SK-N-SH (cell line): ENCODE results near the gene CCDC40. TPM values are rescaled to one million over a fixed set of nuclear protein-coding genes. Genes with fewer than 3 reads are reported as not detected.

ENCODE experiments used
- CTCF ChIA-PET: fragments of 300-600, 350-600 bp; formaldehyde crosslinking; extraction: SDS; loops from one replicate; lab custom pipeline; 2021; lab: Yijun Ruan, JAX
- POLR2A ChIA-PET: fragments of 350-600 bp; sonication (Branson Sonifier 250); formaldehyde crosslinking; extraction: SDS; loops from one replicate; lab custom pipeline; 2020; ENCODE audit warnings: antibody characterized with exemption, inconsistent platforms; lab: Yijun Ruan, JAX
- DNase-seq: peaks from one replicate; pipeline ENCODE4 v3.0.0; 2012
- H2AFZ ChIP-seq: fragments of 200-600 bp; sonication (generic); 2 replicates; pipeline ENCODE4 v1.8.1; 2016; ENCODE audit warnings: antibody characterized with exemption, mild to moderate bottlenecking, low read depth
- H3F3A ChIP-seq: fragments of 200-600 bp; sonication (generic); replicated peaks from 2 replicates; pipeline ENCODE3; 2016; ENCODE audit warnings: antibody characterized with exemption, mild to moderate bottlenecking; ENCODE audit not compliant: insufficient read depth
- H3K27ac ChIP-seq, 2 experiments: fragments of 200-500 bp in 1 of 2; fragments of 200-600 bp in 1 of 2; sonication (Bioruptor generic) in 1 of 2; sonication (generic), shearing (Covaris generic) in 1 of 2; 2 replicates each; pipeline versions ENCODE4 v1.5.1 to v1.6.1; 2014 to 2016; ENCODE audit warnings: low read depth in 2 of 2, inconsistent platforms in 1 of 2, low read length in 1 of 2, mild to moderate bottlenecking in 1 of 2, mixed read lengths in 1 of 2
- H3K27me3 ChIP-seq: fragments of 200-600 bp; sonication (generic), shearing (Covaris generic); 2 replicates; pipeline ENCODE4 v1.6.1; 2016; ENCODE audit warnings: mixed run types; ENCODE audit not compliant: insufficient read depth
- H3K36me3 ChIP-seq, 2 experiments: fragments of 200-500 bp in 1 of 2; fragments of 200-600 bp in 1 of 2; sonication (Bioruptor generic) in 1 of 2; sonication (generic) in 1 of 2; replicated peaks in 1 of 2; 2 replicates each; pipeline versions ENCODE3 to v1.5.1; 2014 to 2016; ENCODE audit warnings: low read length in 1 of 2, mild to moderate bottlenecking in 1 of 2; ENCODE audit not compliant: insufficient read depth in 2 of 2, control insufficient read depth in 1 of 2
- H3K4me1 ChIP-seq, 2 experiments: fragments of 200-500 bp in 1 of 2; fragments of 200-600 bp in 1 of 2; sonication (Bioruptor generic) in 1 of 2; sonication (generic), shearing (Covaris generic) in 1 of 2; 2 replicates each; pipeline versions ENCODE4 v1.5.1 to v1.6.1; 2014 to 2016; ENCODE audit warnings: low read depth in 1 of 2, low read length in 1 of 2, mixed run types in 1 of 2; ENCODE audit not compliant: insufficient read depth in 2 of 2, control insufficient read depth in 1 of 2
- H3K4me2 ChIP-seq: fragments of 200-600 bp; sonication (generic), shearing (Covaris generic); 2 replicates; pipeline ENCODE4 v1.6.1; 2017; ENCODE audit warnings: mixed run types
- H3K4me3 ChIP-seq, 2 experiments: fragments of 200-500 bp in 1 of 2; fragments of 200-600 bp in 1 of 2; sonication (Bioruptor generic) in 1 of 2; sonication (generic), shearing (Covaris generic) in 1 of 2; 2 replicates each; pipeline versions ENCODE4 v1.5.1 to v1.8.1; 2014 to 2016; ENCODE audit warnings: low read depth in 2 of 2, inconsistent platforms in 1 of 2, low read length in 1 of 2, mild to moderate bottlenecking in 1 of 2, mixed read lengths in 1 of 2, moderate library complexity in 1 of 2
- H3K79me2 ChIP-seq: fragments of 200-600 bp; sonication (generic); 2 replicates; pipeline ENCODE4 v1.8.1; 2017; ENCODE audit warnings: mild to moderate bottlenecking; ENCODE audit not compliant: insufficient read depth
- H3K9ac ChIP-seq: fragments of 200-600 bp; sonication (generic); 2 replicates; pipeline ENCODE4 v1.6.1; 2017; ENCODE audit warnings: mixed run types
- H3K9me2 ChIP-seq: fragments of 200-600 bp; sonication (generic); 2 replicates; pipeline ENCODE4 v1.6.1; 2017; ENCODE audit warnings: mixed run types
- H3K9me3 ChIP-seq: fragments of 200-600 bp; sonication (generic); 2 replicates; pipeline ENCODE4 v1.6.1; 2017; ENCODE audit warnings: mixed run types, mild to moderate bottlenecking, moderate library complexity
- H4K20me1 ChIP-seq: fragments of 200-600 bp; sonication (generic); 2 replicates; pipeline ENCODE4 v1.6.1; 2017; ENCODE audit warnings: mild to moderate bottlenecking, mixed run types; ENCODE audit not compliant: insufficient read depth
- CHD2 ChIP-seq: fragments of 150-350 bp; IDR thresholded peaks from 2 replicates; pipeline ENCODE4 v1.6.1; 2018; ENCODE audit warnings: low read length; ENCODE audit not compliant: partially characterized antibody
- CTCF ChIP-seq: fragments of 200-600 bp; sonication (generic); IDR thresholded peaks from 2 replicates; pipeline ENCODE4 v1.6.1; 2017; ENCODE audit warnings: antibody characterized with exemption, mild to moderate bottlenecking, moderate library complexity
- EP300 ChIP-seq, 2 experiments: IDR thresholded peaks; 2 replicates each; pipeline versions ENCODE4 v1.4.0 to v1.6.1; 2012; ENCODE audit warnings: borderline replicate concordance in 1 of 2, low read depth in 1 of 2, low read length in 1 of 2
- EZH2phosphoT487 ChIP-seq: fragments of 200-600 bp; sonication (generic); IDR thresholded peaks from 2 replicates; pipeline ENCODE4 v1.6.1; 2017; ENCODE audit warnings: low read depth, mixed run types, mild to moderate bottlenecking, antibody characterized with exemption, moderate library complexity, borderline replicate concordance
- FOSL2 ChIP-seq: IDR thresholded peaks from 2 replicates; pipeline ENCODE4 v1.4.0; 2012; ENCODE audit warnings: low read depth, mild to moderate bottlenecking, moderate library complexity, borderline replicate concordance
- FOXM1 ChIP-seq: IDR thresholded peaks from 2 replicates; pipeline ENCODE4 v1.4.0; 2012; ENCODE audit warnings: low read depth, mild to moderate bottlenecking
- JUND ChIP-seq: IDR thresholded peaks from 2 replicates; pipeline ENCODE4 v1.4.0; 2012
- MAX ChIP-seq: IDR thresholded peaks from 2 replicates; pipeline ENCODE4 v1.4.0; 2012; ENCODE audit warnings: low read depth
- MEF2A ChIP-seq: IDR thresholded peaks from 2 replicates; pipeline ENCODE4 v1.4.0; 2012; ENCODE audit warnings: low read depth, borderline replicate concordance
- MXI1 ChIP-seq: IDR thresholded peaks from 2 replicates; pipeline ENCODE4 v1.6.1; 2012; ENCODE audit warnings: mild to moderate bottlenecking, low read depth, low read length, improper control_type of control experiment
- NFIC ChIP-seq: IDR thresholded peaks from 2 replicates; pipeline ENCODE4 v1.4.0; 2012; ENCODE audit warnings: borderline replicate concordance
- NRF1 ChIP-seq: IDR thresholded peaks from 2 replicates; pipeline ENCODE4 v1.6.1; 2012; ENCODE audit warnings: low read depth, mild to moderate bottlenecking, low read length
- RAD21 ChIP-seq: IDR thresholded peaks from 2 replicates; pipeline ENCODE4 v1.6.1; 2012; ENCODE audit warnings: mild to moderate bottlenecking, low read length
- RCOR1 ChIP-seq: fragments of 150-350 bp; IDR thresholded peaks from 2 replicates; pipeline ENCODE4 v1.6.1; 2017; ENCODE audit warnings: antibody characterized with exemption, low read length
- RXRA ChIP-seq: IDR thresholded peaks from 2 replicates; pipeline ENCODE4 v1.4.0; 2012; ENCODE audit warnings: low read depth, mild to moderate bottlenecking, borderline replicate concordance
- TEAD4 ChIP-seq: IDR thresholded peaks from 2 replicates; pipeline ENCODE4 v1.4.0; 2012; ENCODE audit warnings: mild to moderate bottlenecking, borderline replicate concordance; ENCODE audit not compliant: insufficient read depth
- YY1 ChIP-seq: IDR thresholded peaks from 2 replicates; pipeline ENCODE4 v1.4.0; 2012; ENCODE audit warnings: low read depth, mild to moderate bottlenecking
- WGBS: methylation state at CpG from one replicate; pipeline ENCODE4 v1.1.6; 2017; ENCODE audit warnings: low lambda C conversion rate; 5-methylcytosine and 5-hydroxymethylcytosine counted together
- polyA plus RNA-seq, 3 experiments: library from polyadenylated mRNA; depleted of rRNA; stranded (reverse); fragments of >200 nt; gene quantifications; 2 replicates each; pipeline ENCODE4 v1.2.3, GENCODE V29; 2012
- TF ChIP-seq, protein P1 (sequence below): IDR thresholded peaks from 2 replicates; pipeline ENCODE4 v1.4.0; 2012; ENCODE audit warnings: low read depth, borderline replicate concordance
- TF ChIP-seq, protein P2 (sequence below): fragments of 150-350 bp; IDR thresholded peaks from 2 replicates; pipeline ENCODE4 v1.6.1; 2017; ENCODE audit warnings: antibody characterized with exemption, low read length, low read depth, borderline replicate concordance

The CCDC40 gene
- polyA plus RNA-seq, 1 of the 3 experiments (the other 2 are of a cell fraction), result 17.3 TPM

GRCh38 chr17:80050706-80051105, 14.3 kb downstream of the CCDC40 start:
- H3K9me3 ChIP-seq, result no peaks in the 10 kb centered on the region
- no peak overlapping the region for H2AFZ ChIP-seq
- no peaks in the 10 kb centered on the region for H3K4me1 ChIP-seq
- TF ChIP-seq, protein P1, sequence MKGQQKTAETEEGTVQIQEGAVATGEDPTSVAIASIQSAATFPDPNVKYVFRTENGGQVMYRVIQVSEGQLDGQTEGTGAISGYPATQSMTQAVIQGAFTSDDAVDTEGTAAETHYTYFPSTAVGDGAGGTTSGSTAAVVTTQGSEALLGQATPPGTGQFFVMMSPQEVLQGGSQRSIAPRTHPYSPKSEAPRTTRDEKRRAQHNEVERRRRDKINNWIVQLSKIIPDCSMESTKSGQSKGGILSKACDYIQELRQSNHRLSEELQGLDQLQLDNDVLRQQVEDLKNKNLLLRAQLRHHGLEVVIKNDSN, result no peak
- no peak for TF ChIP-seq JUND
- TF ChIP-seq RXRA, result no peak
- TF ChIP-seq RCOR1, result no peak
- no peak for TF ChIP-seq RAD21
- TF ChIP-seq MAX, result no peak
- TF ChIP-seq CHD2, result no peak
- TF ChIP-seq EP300 (IDR thresholded peaks at IDR 0.05; ENCODE audit: borderline replicate concordance in 1 of 2, low read depth in 1 of 2, low read length in 1 of 2), result no peak
- TF ChIP-seq MEF2A, result no peak
- TF ChIP-seq FOSL2, result no peak
- no peak for TF ChIP-seq TEAD4
- no peak for TF ChIP-seq EZH2phosphoT487
- no peak for TF ChIP-seq NFIC
- no peak for TF ChIP-seq YY1
- TF ChIP-seq MXI1, result no peak
- TF ChIP-seq CTCF, result no peak
- no peak for TF ChIP-seq NRF1
- no peak for TF ChIP-seq FOXM1
- H3K4me2 ChIP-seq, result no peak overlapping the region
- H3K9ac ChIP-seq, result no peak overlapping the region
- no peaks in the 10 kb centered on the region for H3K79me2 ChIP-seq
- POLR2A ChIA-PET, result no interaction called here
- no peak overlapping the region for H3K4me3 ChIP-seq
- H4K20me1 ChIP-seq, result no peaks in the 10 kb centered on the region
- 90% methylated on average over 16 of the region's 16 CpGs for WGBS
- H3K27me3 ChIP-seq, result no peaks in the 10 kb centered on the region
- no peak overlapping the region for H3K27ac ChIP-seq
- H3K9me2 ChIP-seq, result no peaks in the 10 kb centered on the region
- no peak for DNase-seq
- H3K36me3 ChIP-seq, result peaks cover 5 to 44% of the 10 kb centered on the region in 2 experiments
- CTCF ChIA-PET, result interaction anchor here (1.1 to 2.2 kb wide), 2 partner anchors 42 to 44 kb away, joined by 3 to 7 read pairs; no protein-coding TSS in a partner anchor
- H3F3A ChIP-seq, result no peaks in the 10 kb centered on the region

- DNase-seq, result no peak
- Histone ChIP-seq H3F3A (no peaks in the 10 kb centered on the region), H3K36me3 (peaks cover 5 to 40% of the 10 kb centered on the region in 2 experiments), H3K9me3 (no peaks in the 10 kb centered on the region), H3K9me2 (no peaks in the 10 kb centered on the region), H3K4me1 (no peaks in the 10 kb centered on the region), H3K9ac (no peak overlapping the region), H3K27me3 (no peaks in the 10 kb centered on the region), H4K20me1 (no peaks in the 10 kb centered on the region), H3K4me2 (no peak overlapping the region), H3K27ac (no peak overlapping the region)
- POLR2A ChIA-PET, result no interaction called here
- WGBS, result 95% methylated on average over 6 of the region's 11 CpGs
- CTCF ChIA-PET, result no interaction called here
- TF ChIP-seq, protein P2, sequence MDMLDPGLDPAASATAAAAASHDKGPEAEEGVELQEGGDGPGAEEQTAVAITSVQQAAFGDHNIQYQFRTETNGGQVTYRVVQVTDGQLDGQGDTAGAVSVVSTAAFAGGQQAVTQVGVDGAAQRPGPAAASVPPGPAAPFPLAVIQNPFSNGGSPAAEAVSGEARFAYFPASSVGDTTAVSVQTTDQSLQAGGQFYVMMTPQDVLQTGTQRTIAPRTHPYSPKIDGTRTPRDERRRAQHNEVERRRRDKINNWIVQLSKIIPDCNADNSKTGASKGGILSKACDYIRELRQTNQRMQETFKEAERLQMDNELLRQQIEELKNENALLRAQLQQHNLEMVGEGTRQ, result no peak
- no peak for TF ChIP-seq TEAD4
- TF ChIP-seq, all 33 proteins: peak for 0
- Histone ChIP-seq H3K4me3 (no peak overlapping the region), H3K79me2 (no peaks in the 10 kb centered on the region), H2AFZ (no peak overlapping the region)
These were observed 15.2 kb downstream of the CCDC40 start for GRCh38 chr17:80051681-80052080.
